ENCODE measurements around the gene PTCRA.

- no peak for TF ChIP-seq CTCF (conservative IDR thresholded peaks at IDR 0.05; ENCODE audit: low read length)
- no peak for TF ChIP-seq EZH2phosphoT487 (IDR thresholded peaks at IDR 0.05; ENCODE audit: borderline replicate concordance)
Measured at GRCh38 chr6:42925248-42925857, 9.5 kb downstream of the PTCRA start.

Measured in Loucy (cell line).